ENCODE results near the gene GPC5.

GPC5 gene

DNA sequence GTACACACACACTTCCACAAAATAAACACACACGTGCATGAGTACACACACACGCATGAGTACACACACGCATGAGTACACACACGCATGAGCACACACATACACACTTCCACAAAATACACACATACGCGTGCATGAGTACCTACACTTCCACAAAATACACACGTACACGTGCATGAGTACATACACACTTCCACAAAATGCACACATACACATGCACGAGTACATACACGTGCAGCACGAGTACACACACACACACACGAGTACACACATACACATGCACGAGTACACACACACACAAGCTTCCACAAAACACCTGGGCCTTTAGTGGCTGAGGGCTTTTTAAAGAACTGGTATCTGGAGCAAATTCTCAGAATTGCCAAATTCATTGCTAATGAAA, 619.3 kb downstream of the GPC5 start:
- DNase-seq (ENCODE audit: low read depth): no peak

DNA sequence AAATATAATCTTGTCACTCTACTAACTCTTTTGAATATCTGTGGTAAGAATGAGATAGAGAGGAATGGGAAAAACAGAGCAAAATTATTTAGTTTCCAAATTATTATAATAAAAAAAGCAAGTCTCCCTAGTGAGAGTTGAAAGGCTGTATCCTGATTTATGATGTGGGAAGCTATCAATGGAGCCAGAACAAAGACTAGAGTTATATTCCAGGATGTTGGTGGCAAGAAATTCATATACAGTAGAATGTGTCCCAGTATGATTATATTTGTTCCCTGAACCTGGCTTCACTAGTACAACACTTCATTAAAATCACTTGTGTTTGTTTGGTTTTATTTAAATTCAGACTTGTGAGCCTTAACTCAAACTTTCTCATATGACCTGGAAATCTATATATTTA, 630.3 kb downstream of the GPC5 start:
- DNase-seq (ENCODE audit: low read depth): no peak

DNA sequence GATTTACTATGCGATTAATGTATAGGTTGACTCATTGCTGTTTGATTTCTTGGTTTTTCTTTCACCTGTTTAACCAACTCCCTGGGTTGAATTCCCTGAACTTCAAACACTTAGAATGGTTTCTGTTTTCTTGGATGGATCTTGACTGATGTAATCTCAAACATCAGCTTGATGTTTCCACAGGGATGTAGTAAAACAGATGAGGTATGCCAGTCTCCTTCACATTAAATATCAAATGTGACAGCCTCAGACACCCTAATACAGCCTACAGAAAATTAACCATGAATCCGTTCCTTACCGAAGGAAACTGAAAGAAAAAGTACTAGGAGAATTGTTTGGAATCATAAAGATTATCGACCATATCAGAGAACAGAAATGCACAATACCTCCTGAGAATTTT, 631.2 kb downstream of the GPC5 start:
- DNase-seq (ENCODE audit: low read depth): no peak

DNA sequence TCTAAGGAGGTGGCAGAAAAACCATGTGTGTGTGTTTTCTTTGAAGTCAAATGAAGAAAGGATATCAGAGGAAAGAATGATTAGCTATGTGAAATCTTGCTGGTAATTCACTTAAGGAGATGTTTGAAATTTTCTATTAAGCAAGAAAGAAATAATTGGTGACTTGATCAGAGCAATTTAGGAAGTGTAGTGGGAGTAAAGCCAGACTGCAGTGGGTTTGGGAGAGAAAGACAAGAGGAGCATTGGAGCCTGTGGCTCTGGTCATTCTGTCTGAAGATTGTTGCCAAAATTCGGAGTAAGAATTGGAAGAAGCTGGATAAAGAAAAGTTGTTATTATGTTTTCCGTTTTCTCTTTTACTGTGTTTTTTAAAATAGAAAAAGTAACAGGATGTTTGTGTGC, 640.5 kb downstream of the GPC5 start:
- no peak for DNase-seq (ENCODE audit: low read depth)

DNA sequence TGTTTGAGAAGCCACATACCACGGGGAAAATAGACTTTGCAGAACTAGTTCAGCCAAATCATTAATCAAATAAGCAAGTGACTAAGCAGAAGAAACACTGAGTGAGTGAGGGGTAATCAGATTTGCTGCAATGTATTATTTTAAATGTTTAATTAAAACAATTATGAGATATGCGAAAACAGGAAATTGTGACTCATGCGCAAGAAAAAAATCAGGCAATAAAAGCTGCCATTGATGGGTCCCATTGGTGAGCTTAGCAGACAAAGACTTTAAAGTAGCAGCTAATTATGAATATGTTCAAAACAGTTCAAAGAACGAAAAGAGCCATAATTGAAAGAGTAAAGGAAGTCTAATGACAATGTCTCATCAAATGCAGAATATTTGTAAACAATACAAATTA, 644.1 kb downstream of the GPC5 start:
- no peak for DNase-seq (ENCODE audit: low read depth)

DNA sequence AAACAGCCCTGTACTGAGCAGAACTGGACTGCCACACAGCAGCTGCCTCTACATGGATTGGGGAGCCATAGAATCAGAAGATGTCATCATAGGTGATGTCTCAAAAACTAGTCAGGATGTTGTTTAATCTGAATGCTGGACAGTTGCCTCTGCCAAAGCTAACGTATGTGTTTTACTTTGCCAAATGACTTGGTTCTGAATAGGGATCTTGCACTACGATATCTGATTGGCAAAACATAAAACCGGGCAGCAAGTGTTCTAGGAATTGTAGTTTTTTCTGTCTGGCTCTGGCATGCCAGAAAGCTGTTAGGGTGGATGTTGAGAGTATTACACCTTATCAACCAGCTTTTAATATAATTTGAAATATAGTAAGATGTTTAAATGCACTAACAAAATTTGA, 645.9 kb downstream of the GPC5 start:
- DNase-seq (ENCODE audit: low read depth): no peak

DNA sequence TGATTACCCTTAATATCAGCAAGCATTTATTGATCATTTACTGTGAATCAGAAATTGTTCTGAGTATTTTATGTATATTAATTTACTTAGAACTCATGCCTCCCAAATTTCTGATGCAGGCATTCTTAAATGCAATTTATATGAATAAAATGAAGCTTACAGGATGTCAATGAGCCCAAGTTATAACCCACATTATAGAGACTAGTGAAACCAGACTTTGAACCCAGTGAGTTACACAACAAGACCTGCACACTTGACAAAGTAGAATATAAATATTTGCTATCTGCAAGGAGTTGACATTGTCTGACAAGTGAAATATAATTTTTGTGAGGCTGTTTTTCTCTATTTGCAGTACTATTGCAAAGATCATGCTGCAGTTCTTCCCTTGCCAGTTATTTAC, 656.0 kb downstream of the GPC5 start:
- DNase-seq (ENCODE audit: low read depth): no peak

DNA sequence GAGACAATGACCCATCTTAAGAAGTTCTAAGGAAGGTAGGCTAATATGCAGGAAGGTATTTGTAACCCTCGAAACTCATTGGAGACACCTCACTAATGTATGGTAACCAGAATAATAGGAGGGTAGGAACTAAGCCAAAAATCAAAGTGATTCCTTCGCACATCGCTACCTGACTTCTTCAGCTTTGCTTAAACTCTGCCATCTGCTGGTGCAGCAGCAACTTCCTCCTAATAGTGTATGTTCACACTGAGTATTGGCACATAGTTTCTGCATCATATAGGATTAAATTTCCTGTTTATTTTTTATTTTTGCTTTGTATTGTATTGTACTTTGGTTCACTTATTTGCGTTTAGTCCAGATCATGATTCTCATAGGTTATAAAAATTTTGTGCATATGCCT, 676.2 kb downstream of the GPC5 start:
- no peak for DNase-seq (ENCODE audit: low read depth)

DNA sequence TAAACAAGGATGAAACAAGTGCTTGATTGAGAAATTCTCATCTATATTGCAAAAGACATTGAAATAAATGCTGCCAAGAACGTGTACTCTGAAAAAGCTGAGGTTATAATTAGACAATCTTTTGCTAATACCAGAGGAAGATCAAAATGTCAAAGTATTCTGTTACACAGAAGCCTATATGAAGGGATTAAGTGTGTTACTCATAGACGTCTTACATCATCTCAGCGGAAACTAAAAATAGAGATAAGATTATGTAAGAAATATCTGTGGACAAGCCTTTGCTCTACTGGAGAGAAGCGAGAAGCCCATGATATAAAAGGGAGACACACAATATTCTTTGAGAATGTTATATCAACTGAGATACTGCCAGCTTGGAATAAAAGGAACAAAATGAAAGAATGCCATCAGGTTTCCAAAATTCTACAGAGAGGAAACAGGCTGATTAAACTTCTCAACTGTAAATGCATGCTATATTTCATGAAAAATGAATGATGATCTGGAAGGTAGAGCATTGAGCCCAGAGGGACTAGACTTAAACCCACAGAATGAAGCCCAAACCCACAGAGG, 699.0 kb downstream of the GPC5 start:
- DNase-seq (ENCODE audit: low read depth): no peak

DNA sequence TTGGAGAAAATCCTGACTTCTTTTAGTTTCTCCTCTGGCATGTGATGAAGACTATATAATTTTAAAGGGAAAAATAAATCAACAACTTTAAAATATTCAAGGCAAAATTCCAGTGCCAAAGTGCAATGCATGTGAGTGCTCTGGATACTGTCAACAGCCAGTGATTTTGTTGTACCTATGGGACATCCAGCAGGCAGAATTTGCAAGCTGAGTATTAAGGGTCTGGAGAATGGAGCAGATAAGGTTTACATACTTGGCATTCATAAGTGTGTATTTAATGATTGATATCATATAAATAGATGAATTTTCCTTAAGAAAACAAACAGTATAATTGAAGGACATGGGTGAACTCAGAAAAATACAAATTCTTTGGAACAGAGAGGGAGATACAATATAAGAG, 703.4 kb downstream of the GPC5 start:
- no peak for DNase-seq (ENCODE audit: low read depth)

DNA sequence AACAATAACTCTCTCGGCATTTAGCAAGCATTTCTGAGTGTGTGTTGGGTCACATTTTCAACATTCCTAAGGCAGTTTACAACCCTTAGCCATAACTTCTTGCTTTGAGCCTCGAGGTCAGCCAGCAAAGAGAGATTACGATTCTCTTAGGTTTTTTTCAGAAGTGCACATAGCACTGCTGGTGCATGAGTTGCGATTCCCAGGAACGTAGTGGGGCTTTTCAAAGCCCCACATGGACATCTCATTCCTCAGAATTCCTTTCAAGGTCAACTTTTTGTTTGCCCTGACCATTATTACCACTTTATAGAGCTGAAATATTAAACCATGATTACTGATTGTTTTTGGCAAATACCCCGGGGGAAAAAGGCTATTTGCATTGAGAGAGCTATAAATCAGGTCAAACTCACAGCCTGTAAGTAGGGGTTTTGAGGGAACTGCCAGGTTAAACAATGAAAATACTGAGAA, 705.3 kb downstream of the GPC5 start:
- no peak for DNase-seq (ENCODE audit: low read depth)

DNA sequence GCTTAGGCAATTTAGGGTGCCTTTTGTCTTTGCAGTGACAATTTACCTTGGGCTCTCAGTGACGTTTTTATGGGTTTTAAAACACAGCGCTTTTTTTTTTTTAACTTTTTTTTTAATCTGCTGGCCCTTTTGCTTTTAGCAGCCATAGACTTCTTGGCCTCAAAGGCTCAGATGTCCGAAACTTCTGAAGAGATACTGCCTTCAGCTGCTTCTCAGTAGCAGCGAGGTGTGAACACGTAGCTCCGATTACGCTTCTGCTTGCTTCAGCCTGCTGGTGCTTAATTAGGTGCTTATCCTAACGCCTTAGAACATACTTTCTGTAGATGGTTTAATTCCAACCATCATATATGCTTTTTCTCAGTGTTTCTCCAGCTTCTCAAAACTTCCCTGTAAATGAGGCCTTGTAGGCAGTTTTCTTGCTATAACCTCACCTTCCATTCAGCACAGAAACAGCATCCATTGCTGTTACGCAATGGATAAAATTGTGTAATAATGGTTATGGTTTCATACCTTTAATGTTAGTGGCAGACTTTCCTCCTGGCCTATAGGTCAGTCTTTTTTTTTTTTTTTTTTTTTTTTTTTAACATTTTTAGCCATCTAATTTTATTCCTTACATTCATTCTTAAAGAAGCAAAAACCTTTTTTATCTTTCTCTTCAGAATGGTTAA, 723.9 kb downstream of the GPC5 start:
- DNase-seq (ENCODE audit: low read depth): no peak

DNA sequence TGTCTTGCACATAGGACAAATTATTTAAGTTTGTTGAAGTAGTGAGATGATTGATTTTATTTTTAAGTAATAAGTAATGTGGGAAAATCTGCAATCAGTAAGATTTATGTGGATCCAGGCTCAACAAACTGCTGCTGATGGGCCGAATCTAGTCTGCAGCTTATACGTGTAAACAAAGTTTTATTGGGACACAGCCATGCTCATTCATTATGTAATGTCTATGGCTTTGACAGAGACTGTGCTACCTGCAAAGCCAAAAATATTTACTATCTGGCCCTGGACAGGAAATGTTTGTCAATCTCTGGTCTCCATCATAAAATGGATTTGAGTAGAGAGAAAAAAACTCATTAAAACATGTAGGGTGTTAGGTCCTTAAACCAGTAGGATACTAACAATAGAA, 728.0 kb downstream of the GPC5 start:
- DNase-seq (ENCODE audit: low read depth): no peak

DNA sequence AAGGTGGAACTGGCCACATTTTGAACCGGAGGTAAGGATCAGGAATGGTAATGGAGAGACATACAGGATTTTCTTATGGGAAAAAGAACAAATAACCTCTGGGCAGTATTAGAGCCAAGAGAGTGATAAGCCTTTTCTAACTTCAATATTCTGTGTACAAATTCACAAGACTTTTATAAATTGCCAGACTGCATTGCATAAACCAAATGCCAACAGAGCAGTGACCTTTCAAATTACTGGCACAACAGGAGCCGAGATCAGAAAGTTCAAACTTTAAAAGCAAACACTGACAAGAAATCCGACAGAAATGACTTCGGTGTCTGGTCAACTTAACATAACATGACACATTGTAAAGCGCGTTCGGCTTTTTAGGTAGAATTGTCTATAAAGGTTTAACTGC, 737.1 kb downstream of the GPC5 start:
- no peak for DNase-seq (ENCODE audit: low read depth)

DNA sequence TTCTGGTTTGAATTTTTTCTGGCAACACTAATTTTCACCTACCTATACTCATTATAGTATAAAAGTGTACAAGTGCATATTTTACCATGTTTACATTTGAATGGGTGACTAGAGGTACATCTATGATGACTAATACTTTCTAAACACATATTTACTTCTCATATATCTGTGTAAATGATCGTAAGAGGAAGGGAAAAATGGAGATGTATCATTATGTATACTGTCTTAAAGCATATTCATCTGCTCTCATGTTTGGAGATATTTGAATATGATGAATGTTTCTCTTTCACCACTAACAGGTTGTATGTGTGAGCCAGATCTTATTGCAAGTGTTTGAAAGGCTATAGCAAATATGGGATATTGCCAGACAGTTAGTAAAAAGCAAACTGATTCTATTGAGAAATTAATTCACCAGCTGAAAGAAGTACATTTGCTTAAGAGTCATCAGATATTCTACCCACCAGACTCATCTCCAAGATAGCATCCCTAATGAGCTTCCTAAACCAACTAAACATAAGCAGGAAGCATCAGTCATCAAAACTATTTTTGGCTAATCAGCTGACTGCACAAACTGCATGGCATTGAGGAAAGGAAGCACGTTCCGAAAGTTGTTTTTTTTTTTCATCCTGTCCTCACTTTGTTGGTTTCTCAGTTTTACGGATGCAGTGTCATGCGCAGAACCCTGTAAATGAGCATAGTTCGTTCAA, 738.2 kb downstream of the GPC5 start:
- DNase-seq (ENCODE audit: low read depth): no peak

DNA sequence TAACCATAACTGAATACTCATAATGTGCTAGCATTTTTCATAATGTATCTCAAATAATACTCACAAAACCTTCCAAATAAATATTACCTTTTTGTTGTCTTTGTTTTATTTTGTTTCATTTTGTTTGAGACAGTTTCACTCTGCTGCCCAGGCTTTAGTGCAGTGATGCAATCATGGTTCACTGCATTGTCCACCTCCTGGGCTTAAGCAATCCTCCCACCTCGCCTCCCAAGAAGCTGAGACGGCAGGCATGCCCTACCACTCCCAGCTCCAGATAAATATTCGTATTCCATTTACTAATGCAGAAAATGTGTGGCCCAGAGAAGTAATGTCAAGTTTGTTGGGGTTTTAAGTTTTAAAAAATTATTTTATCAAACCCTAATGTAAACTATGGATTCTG, 739.1 kb downstream of the GPC5 start:
- DNase-seq (ENCODE audit: low read depth): no peak

DNA sequence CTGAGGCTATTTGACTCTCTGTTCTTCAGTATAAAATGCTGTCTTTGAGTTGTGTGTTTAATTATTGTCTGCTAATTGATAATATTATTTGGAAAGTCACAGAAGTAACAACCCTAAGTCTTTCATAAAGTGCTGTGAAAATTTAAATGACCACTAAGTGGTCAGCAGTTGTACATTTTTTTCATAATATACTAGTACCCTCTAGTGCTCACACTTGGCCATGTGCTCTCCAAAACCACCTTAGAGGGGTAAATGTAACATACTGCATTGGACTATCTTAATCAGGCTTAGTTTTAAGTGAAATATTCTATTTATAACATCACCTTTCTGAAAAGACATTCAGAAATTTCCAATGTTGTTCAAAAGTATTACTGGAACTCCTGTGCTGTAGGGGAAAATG, 745.3 kb downstream of the GPC5 start:
- no peak for DNase-seq (ENCODE audit: low read depth)

DNA sequence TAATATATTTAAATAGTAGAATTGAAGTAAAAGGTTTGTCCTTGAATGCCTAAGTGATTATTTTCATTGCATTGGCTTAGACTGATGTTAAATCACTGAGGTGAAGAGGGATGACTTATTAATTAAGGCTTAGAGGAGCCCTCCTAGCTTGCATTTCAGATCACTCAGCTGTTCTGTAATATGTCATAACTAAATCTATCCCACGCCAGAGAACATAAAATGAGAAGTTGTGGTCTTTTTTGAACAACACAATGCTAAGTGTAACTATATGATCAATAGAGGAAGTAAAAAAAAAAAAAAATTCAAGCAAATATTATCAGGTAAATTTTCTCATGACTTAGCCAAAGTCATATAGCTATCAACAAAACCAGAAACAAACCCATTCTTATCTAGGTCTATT, 752.2 kb downstream of the GPC5 start:
- no peak for DNase-seq (ENCODE audit: low read depth)

DNA sequence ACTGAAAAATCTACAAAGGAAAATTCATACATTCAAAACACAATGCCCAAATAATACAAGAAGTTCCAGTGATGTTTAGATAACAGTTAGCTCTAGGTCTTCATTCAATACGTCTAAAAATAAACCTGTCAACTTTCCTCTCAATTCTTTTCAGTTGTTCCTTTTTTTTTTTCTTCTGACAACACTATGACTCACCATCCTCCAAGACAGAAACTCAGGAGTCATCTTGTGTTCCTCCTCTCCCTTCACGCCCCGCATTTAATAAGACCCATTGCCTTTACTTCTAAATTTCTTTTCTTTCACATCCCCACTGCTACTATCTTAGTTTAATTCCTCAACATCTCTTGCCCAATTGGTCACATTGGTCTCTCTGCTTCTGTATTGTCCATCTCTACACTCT, 759.9 kb downstream of the GPC5 start:
- no peak for DNase-seq (ENCODE audit: low read depth)

DNA sequence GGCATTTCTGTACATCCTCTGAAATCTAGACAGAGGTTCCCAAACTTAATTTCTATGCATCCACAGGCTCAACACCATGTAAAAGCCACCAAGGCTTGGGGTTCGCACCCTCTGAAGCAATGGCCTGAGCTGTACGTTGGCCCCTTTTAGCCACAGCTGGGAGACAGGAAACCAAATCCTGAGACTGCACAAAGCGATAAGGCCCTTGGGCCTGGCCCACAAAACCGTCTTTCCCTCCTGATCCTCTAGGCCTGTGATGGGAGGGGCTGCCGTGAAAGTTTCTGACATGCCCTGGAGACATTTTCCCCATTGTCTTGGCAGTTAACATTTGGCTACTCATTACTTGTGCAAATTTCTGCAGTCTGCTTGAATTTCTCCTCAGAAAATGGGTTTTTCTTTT, 766.4 kb downstream of the GPC5 start:
- DNase-seq (ENCODE audit: low read depth): no peak

DNA sequence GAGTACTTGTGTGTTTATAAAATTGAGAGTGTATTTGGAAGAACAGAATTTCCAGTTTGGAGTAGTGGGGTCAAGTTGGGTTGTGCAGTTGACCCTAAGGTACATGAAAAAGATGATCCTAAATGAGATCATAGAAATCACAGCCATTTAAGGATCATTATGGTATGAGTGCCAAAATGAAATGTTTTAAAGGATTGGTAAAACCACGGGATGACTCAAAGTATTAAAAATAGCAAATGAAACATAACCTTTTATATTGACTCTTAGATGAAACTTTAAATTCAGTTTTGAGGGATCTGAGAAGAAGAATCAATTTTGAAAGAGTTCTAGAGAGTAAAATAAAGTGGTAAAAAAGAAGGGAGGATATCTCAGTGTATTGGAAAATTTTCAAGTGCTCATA, 773.8 kb downstream of the GPC5 start:
- DNase-seq (ENCODE audit: low read depth): no peak

DNA sequence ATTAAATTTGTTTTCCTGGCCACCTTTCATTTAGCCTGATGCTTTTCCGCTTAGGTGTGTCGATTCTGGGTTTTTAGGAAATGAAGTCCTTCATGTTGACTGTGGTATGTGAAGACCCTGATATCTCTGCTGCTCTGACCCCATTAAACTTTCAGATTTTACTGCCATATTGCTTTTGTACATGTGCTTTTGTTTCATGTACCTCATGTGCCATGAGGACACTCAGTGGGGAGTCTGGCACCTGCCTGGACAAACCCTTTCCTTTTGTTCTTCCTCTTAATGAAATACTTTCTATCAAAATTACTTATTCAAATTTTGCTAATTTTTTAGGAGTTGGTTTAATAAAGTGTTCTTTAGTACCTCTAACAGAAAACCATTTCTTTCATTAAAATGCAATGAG, 774.8 kb downstream of the GPC5 start:
- no peak for DNase-seq (ENCODE audit: low read depth)

DNA sequence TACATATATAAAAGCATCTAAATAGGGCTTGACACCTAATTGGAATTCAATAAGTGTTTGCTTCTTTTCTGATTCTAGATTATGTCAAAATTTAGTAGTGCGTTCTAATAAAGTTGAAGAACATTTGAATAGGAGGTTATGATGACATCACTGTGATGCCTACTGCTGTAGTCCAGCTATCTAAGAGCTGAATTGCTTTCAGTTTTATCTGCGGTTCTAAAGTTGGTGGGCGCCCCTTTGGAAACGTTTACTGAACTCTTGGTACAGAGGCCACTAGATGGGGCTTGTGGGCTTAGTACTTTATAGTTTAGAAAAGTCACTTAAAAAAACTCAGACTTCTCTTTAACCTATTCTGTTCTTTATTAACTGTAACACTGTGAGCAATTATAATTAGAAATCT, 776.9 kb downstream of the GPC5 start:
- DNase-seq (ENCODE audit: low read depth): no peak

DNA sequence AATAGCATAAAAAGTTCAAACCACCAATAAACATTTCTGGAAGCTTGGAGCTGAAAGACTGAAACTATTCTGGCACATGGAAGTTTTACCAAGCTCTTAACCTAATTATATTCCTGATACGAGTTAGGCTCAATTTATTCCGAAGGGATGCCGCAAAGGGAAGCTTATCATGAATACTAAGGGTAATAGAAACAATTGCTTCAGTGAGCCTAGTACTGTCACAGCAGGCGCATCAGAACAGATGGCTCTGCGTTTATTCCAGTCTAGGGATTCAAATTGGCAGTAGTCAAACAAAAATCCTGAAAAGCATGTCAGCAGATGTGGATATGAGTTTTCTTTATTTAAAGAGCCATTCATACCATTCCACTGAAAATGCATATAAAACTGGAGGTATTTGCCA, 779.5 kb downstream of the GPC5 start:
- no peak for DNase-seq (ENCODE audit: low read depth)

Data from stimulated activated CD8-positive, alpha-beta memory T cell treated with anti-CD3 and anti-CD28 coated beads, Interleukin-7, amount 100 ng/mL, for 24 hours (primary cell).